ENCODE measurements around the gene IL12RB2.
"Not testable (repeated sequence)": the region's sequence is repeated elsewhere in the genome, so short reads cannot be mapped to it uniquely, and the experiment has no call there.

Gene IL12RB2

DNA sequence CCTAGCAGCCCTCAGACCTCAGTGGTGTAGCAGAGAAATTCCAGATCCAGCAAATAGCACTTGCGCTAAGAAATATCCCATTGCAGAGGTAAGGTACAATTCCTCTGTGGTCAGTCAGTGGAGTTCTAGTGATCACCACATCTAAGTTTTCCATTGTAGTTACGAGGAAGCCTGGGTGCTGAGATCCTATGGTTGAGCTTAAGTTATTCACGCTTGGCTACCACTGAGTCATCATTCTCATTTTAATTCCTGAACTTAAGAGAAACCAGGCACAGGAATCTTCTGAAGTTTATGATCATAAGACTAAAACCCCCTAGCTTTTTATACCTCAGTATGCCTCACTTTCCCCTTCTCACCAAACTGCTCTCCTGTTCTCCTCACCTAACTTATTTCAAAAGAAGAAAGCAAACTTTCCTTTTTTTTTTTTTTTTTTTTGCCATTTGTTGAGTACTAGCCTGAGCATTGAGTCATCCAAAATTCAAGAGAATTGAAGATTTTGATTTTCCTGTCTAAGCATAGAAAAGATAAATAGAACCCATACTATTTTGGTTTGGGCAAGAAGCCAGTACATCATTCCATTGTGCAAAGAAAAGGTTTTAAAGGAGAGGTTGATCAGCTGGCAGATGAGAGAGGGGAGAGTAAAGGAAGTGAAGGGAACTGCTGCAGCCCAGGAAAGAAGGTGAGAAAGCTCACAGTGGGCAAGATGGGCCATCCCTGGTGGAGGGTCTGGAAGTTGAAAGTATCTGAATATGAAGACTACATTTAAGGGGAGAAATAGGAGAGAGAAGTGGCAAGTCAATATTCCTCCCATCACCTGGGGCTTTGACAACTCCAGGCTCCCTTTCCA, 82.6 kb downstream of the IL12RB2 start:
- Mint-ChIP-seq H3K4me3 (no peak overlapping the region), H3K4me1 (peaks cover 7% of the 10 kb centered on the region), H3K9me3 (no peaks in the 10 kb centered on the region), H3K27ac (peak overlapping the region; percentile 68), H3K36me3 (peaks cover 100% of the 10 kb centered on the region)
- DNase-seq (ENCODE audit: low spot score in 2 of 2) (no peak), ATAC-seq (no peak)

DNA sequence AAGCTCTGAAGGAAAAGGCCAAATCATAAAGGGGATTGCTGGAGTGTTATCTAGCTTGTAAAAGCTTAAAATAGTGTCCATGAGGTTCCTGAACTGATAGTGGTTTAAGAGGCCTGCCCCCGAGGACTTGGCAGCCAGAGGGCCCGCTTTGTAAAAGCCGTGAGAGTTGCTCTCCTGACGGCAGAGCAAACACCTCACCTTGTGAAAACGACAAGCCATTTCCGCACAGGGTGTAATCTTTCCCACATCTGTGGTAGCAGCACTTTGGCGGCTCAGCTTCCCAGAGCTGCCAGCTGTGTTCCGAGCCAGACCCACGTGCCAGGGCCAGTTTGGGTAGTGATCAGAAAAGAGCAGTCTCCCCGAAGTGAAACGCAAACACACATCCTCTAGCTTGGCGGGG, 85.6 kb downstream of the IL12RB2 start:
- H3K4me1 Mint-ChIP-seq, result peaks cover 7% of the 10 kb centered on the region
- H3K4me3 Mint-ChIP-seq, result no peak overlapping the region
- no peak for ATAC-seq
- H3K36me3 Mint-ChIP-seq, result peaks cover 100% of the 10 kb centered on the region
- no peaks in the 10 kb centered on the region for H3K9me3 Mint-ChIP-seq
- DNase-seq (ENCODE audit: low spot score in 2 of 2), result no peak
- no peak overlapping the region for H3K27ac Mint-ChIP-seq

- H3K4me3 Mint-ChIP-seq, result no peak overlapping the region
- no peak for ATAC-seq
- no peaks in the 10 kb centered on the region for H3K9me3 Mint-ChIP-seq
- no peak for DNase-seq (ENCODE audit: low spot score in 2 of 2)
- peaks cover 7% of the 10 kb centered on the region for H3K4me1 Mint-ChIP-seq
- no peak overlapping the region for H3K27ac Mint-ChIP-seq
- peaks cover 100% of the 10 kb centered on the region for H3K36me3 Mint-ChIP-seq
Observed at GRCh38 chr1:67393737-67394136, 86.1 kb downstream of the IL12RB2 start.

- Mint-ChIP-seq H3K27ac (no peak overlapping the region), H3K4me1 (peaks cover 7% of the 10 kb centered on the region), H3K36me3 (peaks cover 100% of the 10 kb centered on the region), H3K9me3 (no peaks in the 10 kb centered on the region), H3K4me3 (no peak overlapping the region)
- ATAC-seq (no peak), DNase-seq (ENCODE audit: low spot score in 2 of 2) (no peak)
Observed at GRCh38 chr1:67394548-67394947, 86.9 kb downstream of the IL12RB2 start.

- Mint-ChIP-seq H3K4me1 (peaks cover 9% of the 10 kb centered on the region), H3K27ac (peak overlapping the region; percentile 63), H3K36me3 (peaks cover 86% of the 10 kb centered on the region), H3K9me3 (no peaks in the 10 kb centered on the region), H3K4me3 (no peak overlapping the region)
- ATAC-seq, result peak; percentile 3
- DNase-seq (ENCODE audit: low spot score in 2 of 2), result peak in 1 of 2 donors; percentile 52
Observed at GRCh38 chr1:67399199-67399993, 91.7 kb downstream of the IL12RB2 start.

DNA sequence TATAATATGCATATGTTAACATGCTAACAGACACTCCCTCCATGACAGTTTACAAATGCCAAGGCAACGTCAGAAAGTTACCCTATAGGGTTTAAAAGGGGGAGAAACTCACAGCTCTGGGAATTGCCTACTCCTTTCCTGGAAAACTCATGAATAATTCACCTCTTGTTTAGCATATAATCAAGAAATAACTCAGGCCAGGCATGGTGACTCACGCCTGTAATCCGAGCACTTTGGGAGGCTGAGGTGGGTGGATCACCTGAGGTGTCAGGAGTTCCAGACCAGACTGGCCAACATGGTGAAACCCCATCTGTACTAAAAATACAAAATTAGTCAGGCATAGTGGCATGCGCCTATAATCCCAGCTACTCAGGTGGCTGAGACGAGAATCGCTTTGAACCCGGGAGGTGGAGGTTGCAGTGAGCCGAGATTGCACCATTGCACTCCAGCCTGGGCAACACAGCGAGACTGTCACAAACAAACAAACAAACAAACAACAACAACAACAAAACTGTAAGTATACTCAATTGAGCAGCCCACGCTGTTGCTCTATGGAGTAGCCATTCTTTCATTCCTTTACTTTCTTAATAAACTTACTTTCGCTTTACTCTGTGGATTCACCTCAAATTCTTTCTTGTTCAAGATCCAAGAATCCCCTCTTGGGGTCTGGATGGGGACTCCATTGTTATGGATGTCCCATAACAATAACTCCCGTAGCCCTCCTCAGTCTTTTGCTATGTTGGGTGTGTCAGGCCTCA, 92.5 kb downstream of the IL12RB2 start:
- peak; percentile 89 for ATAC-seq
- H3K9me3 Mint-ChIP-seq; H3K4me3 Mint-ChIP-seq; DNase-seq (ENCODE audit: low spot score in 2 of 2); H3K4me1 Mint-ChIP-seq: not testable (repeated sequence)
- Mint-ChIP-seq H3K27ac (peak overlapping the region; percentile 63), H3K36me3 (peaks cover 82% of the 10 kb centered on the region)

GRCh38 chr1:67401443-67401842, 93.8 kb downstream of the IL12RB2 start:
- peak overlapping the region; percentile 63 for H3K27ac Mint-ChIP-seq
- H3K36me3 Mint-ChIP-seq, result peaks cover 74% of the 10 kb centered on the region
- ATAC-seq (no peak), DNase-seq (ENCODE audit: low spot score in 2 of 2) (no peak)
- H3K9me3 Mint-ChIP-seq, result no peaks in the 10 kb centered on the region
- H3K4me1 Mint-ChIP-seq, result peaks cover 9% of the 10 kb centered on the region
- H3K4me3 Mint-ChIP-seq, result no peak overlapping the region

DNA sequence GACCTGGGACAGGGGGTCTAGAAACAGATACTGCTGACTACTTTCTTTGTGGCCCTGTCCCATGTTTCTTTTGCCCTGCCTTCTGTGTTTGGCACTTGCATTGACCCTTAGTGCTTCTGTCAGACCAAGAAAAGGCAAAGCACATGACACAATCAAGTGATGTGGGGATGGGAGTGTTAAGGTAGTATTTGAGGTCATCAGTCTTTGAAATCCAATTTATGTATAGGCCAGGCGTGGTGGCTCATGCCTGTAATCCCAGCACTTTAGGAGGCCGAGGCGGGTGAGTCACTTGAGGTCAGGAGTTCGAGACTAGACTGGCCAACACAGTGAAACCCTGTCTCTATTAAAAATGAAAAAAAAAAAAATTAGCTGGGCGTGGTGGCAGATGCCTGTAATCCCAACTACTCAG, 96.5 kb downstream of the IL12RB2 start:
- H3K4me1 Mint-ChIP-seq, result peaks cover 9% of the 10 kb centered on the region
- DNase-seq (ENCODE audit: low spot score in 2 of 2), result no peak
- H3K9me3 Mint-ChIP-seq, result no peaks in the 10 kb centered on the region
- peaks cover 67% of the 10 kb centered on the region for H3K36me3 Mint-ChIP-seq
- ATAC-seq, result no peak
- no peak overlapping the region for H3K27ac Mint-ChIP-seq
- H3K4me3 Mint-ChIP-seq, result no peak overlapping the region

DNA sequence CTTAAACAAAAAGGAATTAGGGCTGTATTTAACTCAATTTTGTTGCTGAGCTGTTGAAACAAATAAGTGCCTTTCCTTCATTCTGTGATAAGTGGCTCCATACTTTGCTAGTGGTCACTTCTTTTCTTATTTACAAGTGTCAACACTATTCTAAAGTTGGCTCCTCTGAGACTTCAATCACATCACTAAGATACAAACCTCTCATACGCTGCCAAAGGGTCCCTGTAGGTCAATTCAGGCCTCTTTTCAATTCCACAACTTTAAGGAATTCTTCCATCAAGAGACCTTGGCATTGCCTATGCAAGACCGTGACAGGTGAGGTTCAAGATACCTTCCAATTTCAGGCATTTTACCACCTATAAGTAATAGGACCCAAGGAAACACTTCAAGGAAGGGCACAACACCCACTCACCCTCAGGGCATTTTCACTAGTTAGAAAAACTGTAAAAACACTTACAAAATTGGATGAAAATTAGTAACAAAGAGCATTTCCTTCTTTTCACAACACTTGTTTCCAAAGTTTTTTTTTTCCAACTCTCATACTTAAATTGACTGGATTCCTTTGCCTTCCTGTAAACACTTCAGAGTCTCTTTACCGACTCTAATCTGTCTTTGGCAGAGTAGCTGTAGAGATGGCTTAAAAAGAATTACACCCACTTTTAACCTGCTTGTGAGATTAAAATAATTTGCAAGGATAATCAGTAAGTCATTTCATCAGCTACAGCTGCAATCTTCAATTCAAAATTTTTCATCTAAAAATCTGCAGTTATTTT, 98.0 kb downstream of the IL12RB2 start:
- H3K4me1 Mint-ChIP-seq, result peaks cover 9% of the 10 kb centered on the region
- no peaks in the 10 kb centered on the region for H3K9me3 Mint-ChIP-seq
- H3K4me3 Mint-ChIP-seq, result no peak overlapping the region
- H3K27ac Mint-ChIP-seq, result no peak overlapping the region
- peaks cover 70% of the 10 kb centered on the region for H3K36me3 Mint-ChIP-seq
- ATAC-seq, result no peak
- DNase-seq (ENCODE audit: low spot score in 2 of 2), result no peak

DNA sequence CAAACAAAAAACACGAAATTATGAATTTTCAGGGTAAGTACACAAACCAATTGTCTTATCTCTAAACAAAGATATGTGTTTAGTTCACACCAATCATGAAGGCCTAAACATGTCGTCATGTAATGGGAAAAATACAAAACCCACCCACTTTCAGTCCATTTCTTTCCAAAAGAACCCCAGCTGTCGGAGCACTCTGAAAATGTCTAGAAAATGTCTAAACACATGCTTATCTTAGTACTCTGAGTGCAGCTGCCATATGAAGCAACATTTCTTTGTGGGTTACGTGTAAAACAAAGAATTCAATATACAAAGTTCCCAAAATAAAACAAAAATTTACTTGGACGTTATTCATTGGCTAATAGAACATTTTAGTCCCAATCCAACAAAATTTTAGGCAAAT, 99.8 kb downstream of the IL12RB2 start:
- ATAC-seq (no peak), DNase-seq (ENCODE audit: low spot score in 2 of 2) (no peak)
- Mint-ChIP-seq H3K4me3 (no peak overlapping the region), H3K36me3 (peaks cover 70% of the 10 kb centered on the region), H3K4me1 (peaks cover 4% of the 10 kb centered on the region), H3K27ac (peak overlapping the region; percentile 23), H3K9me3 (no peaks in the 10 kb centered on the region)

- no peaks in the 10 kb centered on the region for H3K9me3 Mint-ChIP-seq
- peak overlapping the region; percentile 23 for H3K27ac Mint-ChIP-seq
- H3K36me3 Mint-ChIP-seq, result peaks cover 74% of the 10 kb centered on the region
- no peak for ATAC-seq
- DNase-seq (ENCODE audit: low spot score in 2 of 2), result no peak
- peaks cover 4% of the 10 kb centered on the region for H3K4me1 Mint-ChIP-seq
- H3K4me3 Mint-ChIP-seq, result no peak overlapping the region
Observed at GRCh38 chr1:67408148-67408547, 100.5 kb downstream of the IL12RB2 start.

DNA sequence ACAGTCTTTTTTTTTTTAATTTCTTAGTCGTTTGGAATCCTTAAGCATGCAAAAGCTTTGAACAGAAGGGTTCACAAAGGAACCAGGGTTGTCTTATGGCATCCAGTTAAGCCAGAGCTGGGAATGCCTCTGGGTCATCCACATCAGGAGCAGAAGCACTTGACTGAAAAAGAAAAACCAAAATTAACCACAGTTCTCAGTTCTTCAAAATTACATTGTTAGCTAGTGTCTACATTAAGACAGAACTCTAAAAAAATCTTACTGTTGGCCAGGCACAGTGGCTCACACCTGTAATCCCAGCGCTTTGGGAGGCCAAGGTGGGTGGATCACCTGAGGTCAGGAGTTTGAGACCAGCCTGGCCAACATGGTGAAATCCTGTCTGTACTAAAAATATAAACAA, 105.4 kb downstream of the IL12RB2 start:
- Mint-ChIP-seq H3K27ac (peak overlapping the region; percentile 14), H3K4me1 (peaks cover 26% of the 10 kb centered on the region), H3K36me3 (peaks cover 99% of the 10 kb centered on the region)
- H3K9me3 Mint-ChIP-seq; ATAC-seq; H3K4me3 Mint-ChIP-seq; DNase-seq (ENCODE audit: low spot score in 2 of 2): not testable (repeated sequence)

GRCh38 chr1:67414574-67414973, 106.9 kb downstream of the IL12RB2 start:
- peaks cover 31% of the 10 kb centered on the region for H3K4me1 Mint-ChIP-seq
- H3K36me3 Mint-ChIP-seq, result peaks cover 100% of the 10 kb centered on the region
- DNase-seq (ENCODE audit: low spot score in 2 of 2) (no peak), ATAC-seq (no peak)
- peak overlapping the region; percentile 15 for H3K27ac Mint-ChIP-seq
- no peak overlapping the region for H3K4me3 Mint-ChIP-seq
- H3K9me3 Mint-ChIP-seq, result no peaks in the 10 kb centered on the region

- DNase-seq (ENCODE audit: low spot score in 2 of 2) (no peak), ATAC-seq (no peak)
- no peaks in the 10 kb centered on the region for H3K9me3 Mint-ChIP-seq
- peak overlapping the region; percentile 72 for H3K27ac Mint-ChIP-seq
- no peak overlapping the region for H3K4me3 Mint-ChIP-seq
- H3K36me3 Mint-ChIP-seq, result peaks cover 100% of the 10 kb centered on the region
- H3K4me1 Mint-ChIP-seq, result peaks cover 35% of the 10 kb centered on the region
Observed at GRCh38 chr1:67415041-67415440, 107.4 kb downstream of the IL12RB2 start.
